Measurements from ENCODE around the gene CDHR3. TPM values are rescaled to one million over a fixed set of nuclear protein-coding genes. Genes with fewer than 3 reads are reported as not detected.

The CDHR3 gene
- total and polyA plus RNA-seq, 4 donors, result 10.5 to 80.3 (median 36.0) TPM

DNA sequence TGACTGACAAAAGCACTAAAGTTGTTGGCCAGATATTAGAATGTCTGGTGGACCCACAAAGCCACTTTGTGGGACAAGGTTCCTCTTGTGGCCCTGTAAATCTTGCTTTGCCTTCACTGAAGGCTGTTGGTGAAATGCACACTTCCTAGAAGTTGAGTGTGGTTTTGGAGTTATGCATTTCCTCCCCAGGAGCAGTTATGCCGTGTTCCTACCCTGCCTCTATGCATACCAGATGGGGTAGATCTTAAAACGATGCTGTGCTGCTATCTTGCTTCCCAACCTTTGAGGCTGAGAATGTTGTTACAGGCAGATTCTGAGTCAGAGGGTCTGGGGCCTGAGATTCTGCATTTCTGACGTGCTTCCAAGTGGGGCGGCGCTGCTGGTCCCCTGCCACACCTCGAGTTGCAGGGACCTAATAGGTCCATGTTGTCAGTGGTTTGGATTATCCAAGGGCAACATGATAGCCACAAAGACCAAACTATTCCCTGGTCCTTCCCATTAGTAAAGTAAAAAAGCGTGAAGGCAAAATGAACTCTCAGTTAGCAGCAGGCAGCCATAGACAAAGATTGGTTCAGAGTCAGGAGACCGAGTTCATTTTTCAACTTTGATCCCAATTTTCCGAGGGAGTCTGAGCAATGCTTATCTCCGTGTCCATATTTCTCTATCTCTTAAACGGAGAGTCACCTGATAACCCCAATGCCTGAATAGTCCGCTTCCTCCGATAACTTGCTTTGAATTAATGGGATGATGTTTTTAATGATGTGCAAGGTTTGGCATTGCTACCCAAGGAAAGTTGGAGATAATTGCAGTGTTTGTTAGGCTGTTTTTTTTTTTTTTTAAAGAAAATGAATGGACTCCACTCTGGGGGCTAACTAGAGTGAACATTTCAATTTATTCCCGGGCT, 55.8 kb downstream of the CDHR3 start:
- H3K36me3 ChIP-seq (ENCODE audit: control insufficient read depth in 4 of 4, insufficient read depth in 4 of 4, low read length in 4 of 4), result no peaks in the 10 kb centered on the region
- H3K27ac ChIP-seq (ENCODE audit: low read depth in 1 of 2, low read length in 1 of 2), result no peak overlapping the region
- 79 to 81% methylated on average over 14 of the region's 14 CpGs for WGBS, 2 donors
- no peak overlapping the region for H3K4me3 ChIP-seq
- H3K27me3 ChIP-seq (ENCODE audit: control insufficient read depth in 3 of 3, insufficient read depth in 3 of 3, low read length in 2 of 3), result no peaks in the 10 kb centered on the region
- H3K9ac ChIP-seq (ENCODE audit: insufficient read depth in 1 of 2, low read length in 2 of 2), result no peak overlapping the region
- ATAC-seq (ENCODE audit: insufficient read depth, low FRiP score) (no peak), DNase-seq (peak in 2 of 3 donors; percentile 72 to 85)
- TF ChIP-seq, protein P1, sequence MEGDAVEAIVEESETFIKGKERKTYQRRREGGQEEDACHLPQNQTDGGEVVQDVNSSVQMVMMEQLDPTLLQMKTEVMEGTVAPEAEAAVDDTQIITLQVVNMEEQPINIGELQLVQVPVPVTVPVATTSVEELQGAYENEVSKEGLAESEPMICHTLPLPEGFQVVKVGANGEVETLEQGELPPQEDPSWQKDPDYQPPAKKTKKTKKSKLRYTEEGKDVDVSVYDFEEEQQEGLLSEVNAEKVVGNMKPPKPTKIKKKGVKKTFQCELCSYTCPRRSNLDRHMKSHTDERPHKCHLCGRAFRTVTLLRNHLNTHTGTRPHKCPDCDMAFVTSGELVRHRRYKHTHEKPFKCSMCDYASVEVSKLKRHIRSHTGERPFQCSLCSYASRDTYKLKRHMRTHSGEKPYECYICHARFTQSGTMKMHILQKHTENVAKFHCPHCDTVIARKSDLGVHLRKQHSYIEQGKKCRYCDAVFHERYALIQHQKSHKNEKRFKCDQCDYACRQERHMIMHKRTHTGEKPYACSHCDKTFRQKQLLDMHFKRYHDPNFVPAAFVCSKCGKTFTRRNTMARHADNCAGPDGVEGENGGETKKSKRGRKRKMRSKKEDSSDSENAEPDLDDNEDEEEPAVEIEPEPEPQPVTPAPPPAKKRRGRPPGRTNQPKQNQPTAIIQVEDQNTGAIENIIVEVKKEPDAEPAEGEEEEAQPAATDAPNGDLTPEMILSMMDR (IDR thresholded peaks at IDR 0.05; ENCODE audit: control extremely low read depth, extremely low read depth), result no peak
- no peaks in the 10 kb centered on the region for H3K9me3 ChIP-seq (ENCODE audit: control insufficient read depth in 4 of 4, insufficient read depth in 3 of 4, low read length in 3 of 4)
- peaks cover 0 to 43% (median 0%) of the 10 kb centered on the region in 5 donors for H3K4me1 ChIP-seq (ENCODE audit: control insufficient read depth in 5 of 5, insufficient read depth in 5 of 5, low read length in 5 of 5)

DNA sequence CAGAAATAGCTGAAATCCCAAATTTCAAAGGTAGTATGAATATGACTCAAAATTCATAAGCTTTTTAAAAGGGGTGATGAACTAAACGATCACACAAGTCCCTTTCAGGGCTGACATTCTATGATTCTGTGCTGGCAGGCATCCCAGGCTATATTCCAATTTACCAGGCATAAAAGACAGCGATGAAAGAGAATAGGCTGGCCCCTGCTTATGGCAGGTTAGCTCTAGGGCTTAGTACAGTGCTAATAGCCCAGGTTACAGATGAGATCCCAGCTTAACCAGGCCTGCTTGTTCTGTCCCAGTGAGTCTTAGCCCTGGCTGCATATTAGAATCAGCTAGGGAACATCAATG, 56.4 kb downstream of the CDHR3 start:
- ATAC-seq (ENCODE audit: insufficient read depth, low FRiP score) (no peak), DNase-seq (peak in 1 of 3 donors; percentile 58)
- no peaks in the 10 kb centered on the region for H3K9me3 ChIP-seq (ENCODE audit: control insufficient read depth in 4 of 4, insufficient read depth in 3 of 4, low read length in 3 of 4)
- H3K9ac ChIP-seq (ENCODE audit: insufficient read depth in 1 of 2, low read length in 2 of 2), result no peak overlapping the region
- no peaks in the 10 kb centered on the region for H3K27me3 ChIP-seq (ENCODE audit: control insufficient read depth in 3 of 3, insufficient read depth in 3 of 3, low read length in 2 of 3)
- TF ChIP-seq, protein P1 (IDR thresholded peaks at IDR 0.05; ENCODE audit: control extremely low read depth, extremely low read depth), result no peak
- no peak overlapping the region for H3K4me3 ChIP-seq
- no peaks in the 10 kb centered on the region for H3K36me3 ChIP-seq (ENCODE audit: control insufficient read depth in 4 of 4, insufficient read depth in 4 of 4, low read length in 4 of 4)
- H3K4me1 ChIP-seq (ENCODE audit: control insufficient read depth in 5 of 5, insufficient read depth in 5 of 5, low read length in 5 of 5), result peaks cover 0 to 43% (median 0%) of the 10 kb centered on the region in 5 donors
- 88 to 92% methylated on average over 2 of the region's 2 CpGs for WGBS, 2 donors
- no peak overlapping the region for H3K27ac ChIP-seq (ENCODE audit: low read depth in 1 of 2, low read length in 1 of 2)

DNA sequence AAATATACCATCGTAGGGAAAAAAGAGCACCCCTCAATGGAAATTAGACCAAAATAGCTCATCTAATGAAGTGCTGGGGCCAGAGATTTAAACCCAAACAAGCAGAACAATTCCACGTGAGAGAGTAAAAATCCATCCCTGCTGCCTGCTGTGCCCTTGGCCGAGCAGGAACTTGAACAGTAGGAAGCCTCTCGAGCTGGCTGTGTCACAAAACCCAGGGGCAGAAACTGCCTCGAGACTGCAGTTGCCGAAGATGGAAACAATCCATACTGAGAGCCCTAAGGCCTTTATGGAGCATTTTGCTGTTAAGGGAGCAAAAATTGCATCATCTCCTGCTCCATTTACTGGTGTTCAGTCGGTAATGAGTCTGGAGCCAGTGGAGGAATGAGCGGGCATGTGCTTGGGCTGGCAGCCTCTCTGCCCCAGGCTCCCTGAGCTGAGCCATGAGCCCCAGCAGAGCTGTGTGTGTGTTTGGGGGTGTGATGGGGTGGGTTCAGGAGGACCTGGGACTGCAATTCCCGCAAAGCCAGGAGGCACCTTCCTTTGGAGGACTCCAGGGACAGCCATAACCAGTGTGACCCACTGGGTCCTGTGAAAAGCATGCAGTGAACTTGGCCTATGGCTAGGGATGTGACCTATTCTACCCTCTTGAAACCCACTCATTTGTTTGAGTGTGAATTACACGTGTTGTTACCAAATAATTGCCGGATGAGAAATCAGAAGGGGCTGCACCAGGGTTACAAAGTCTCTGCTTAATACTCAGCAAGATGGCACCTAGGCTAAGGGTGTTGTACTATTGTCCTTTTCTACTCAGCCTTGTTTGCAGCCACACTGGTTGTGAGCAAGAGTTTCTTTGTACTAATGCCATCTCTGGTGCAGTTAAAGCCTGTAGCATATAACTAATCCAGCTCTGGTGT, 58.3 kb downstream of the CDHR3 start:
- Histone ChIP-seq H3K27ac (ENCODE audit: low read depth in 1 of 2, low read length in 1 of 2) (no peak overlapping the region), H3K36me3 (ENCODE audit: control insufficient read depth in 4 of 4, insufficient read depth in 4 of 4, low read length in 4 of 4) (no peaks in the 10 kb centered on the region), H3K9ac (ENCODE audit: insufficient read depth in 1 of 2, low read length in 2 of 2) (peak overlapping the region in 1 of 2 donors; percentile 0), H3K4me3 (no peak overlapping the region), H3K4me1 (ENCODE audit: control insufficient read depth in 5 of 5, insufficient read depth in 5 of 5, low read length in 5 of 5) (peaks cover 0 to 35% (median 0%) of the 10 kb centered on the region in 5 donors), H3K9me3 (ENCODE audit: control insufficient read depth in 4 of 4, insufficient read depth in 3 of 4, low read length in 3 of 4) (no peaks in the 10 kb centered on the region), H3K27me3 (ENCODE audit: control insufficient read depth in 3 of 3, insufficient read depth in 3 of 3, low read length in 2 of 3) (no peaks in the 10 kb centered on the region)
- TF ChIP-seq, protein P1 (IDR thresholded peaks at IDR 0.05; ENCODE audit: control extremely low read depth, extremely low read depth), result no peak
- DNase-seq, result peak; percentile 50 to 79 (median 66)
- WGBS, 2 donors, result 79 to 80% methylated on average over 11 of the region's 11 CpGs
- no peak for ATAC-seq (ENCODE audit: insufficient read depth, low FRiP score)
